Glomerular visceral epithelial cell (primary cell): ENCODE measurements around the gene SPOCK2.
A peak's percentile ranks its signal among the peaks of the same experiment; 100 is the strongest.

ENCODE experiments used
- DNase-seq: peaks from one replicate; pipeline ENCODE4 v3.0.0-alpha.2; 2016; ENCODE audit errors: extremely low spot score

Gene SPOCK2

GRCh38 chr10:72058347-72058898, 29.9 kb downstream of the SPOCK2 start:
- no peak for DNase-seq

GRCh38 chr10:72056932-72057751, 31.2 kb downstream of the SPOCK2 start:
- no peak for DNase-seq

- no peak for DNase-seq
Measured at GRCh38 chr10:72056113-72056512, 32.2 kb downstream of the SPOCK2 start.

GRCh38 chr10:72053690-72054089, 34.7 kb downstream of the SPOCK2 start:
- no peak for DNase-seq

GRCh38 chr10:72050873-72051272, 37.5 kb downstream of the SPOCK2 start:
- DNase-seq, result no peak

- no peak for DNase-seq
Measured at GRCh38 chr10:72049969-72050781, 38.2 kb downstream of the SPOCK2 start.

GRCh38 chr10:72049472-72049871, 38.9 kb downstream of the SPOCK2 start:
- DNase-seq, result no peak

GRCh38 chr10:72048450-72049124, 39.8 kb downstream of the SPOCK2 start:
- DNase-seq, result peak; percentile 92

GRCh38 chr10:72045586-72045985, 42.8 kb downstream of the SPOCK2 start:
- DNase-seq, result no peak

GRCh38 chr10:72044417-72045041, 43.8 kb downstream of the SPOCK2 start:
- peak; percentile 35 for DNase-seq

- DNase-seq, result no peak
Measured at GRCh38 chr10:72043016-72043834, 45.1 kb downstream of the SPOCK2 start.

GRCh38 chr10:72041491-72041890, 46.9 kb downstream of the SPOCK2 start:
- no peak for DNase-seq

GRCh38 chr10:72039377-72039776, 49.0 kb downstream of the SPOCK2 start:
- DNase-seq, result no peak

- DNase-seq, result peak; percentile 29
Measured at GRCh38 chr10:72038458-72039001, 49.8 kb downstream of the SPOCK2 start.

GRCh38 chr10:72037811-72038210, 50.5 kb downstream of the SPOCK2 start:
- DNase-seq, result no peak

GRCh38 chr10:72037266-72037665, 51.1 kb downstream of the SPOCK2 start:
- DNase-seq, result no peak

GRCh38 chr10:72035252-72035887, 53.0 kb downstream of the SPOCK2 start:
- no peak for DNase-seq

GRCh38 chr10:72034761-72035160, 53.6 kb downstream of the SPOCK2 start:
- DNase-seq, result no peak

GRCh38 chr10:72034040-72034499, 54.3 kb downstream of the SPOCK2 start:
- no peak for DNase-seq
